ENCODE data around the gene AQP1. TPM values are rescaled to one million over a fixed set of nuclear protein-coding genes. Genes with fewer than 3 reads are reported as not detected.

The AQP1 gene
- total and polyA plus RNA-seq, 2 of the 8 experiments (the other 6 are each of a cell fraction or from before 2014, with no cell fraction given) = 0.18 to 0.19 TPM

DNA sequence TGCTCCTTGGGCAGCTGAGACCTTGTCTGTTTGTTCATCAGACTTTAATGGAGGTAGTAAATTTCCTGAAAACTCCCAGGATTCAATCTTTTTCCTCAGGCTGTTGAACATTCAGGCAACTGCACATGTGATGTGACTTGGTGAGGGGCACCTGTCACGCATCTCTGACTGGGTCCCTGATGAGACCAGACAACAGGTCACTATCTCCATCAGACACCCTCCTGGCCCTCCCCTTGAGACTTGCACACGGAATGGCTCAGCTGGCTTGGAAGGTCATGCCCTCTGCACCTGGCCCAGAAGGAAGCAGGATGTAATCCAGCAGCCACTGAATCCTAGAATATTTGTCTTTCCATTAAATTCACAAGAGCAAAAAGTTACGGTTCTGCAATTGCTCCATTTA lies 15.9 kb downstream of the AQP1 start:
- no peak overlapping the region for H4K5ac ChIP-seq (ENCODE audit: insufficient read length, low read depth, low read length)
- H3K9ac ChIP-seq (replicated peaks in 1 of 4; ENCODE audit: extremely low read depth in 1 of 4, low read depth in 3 of 4, low read length in 3 of 4) = no peak overlapping the region
- no peaks in the 10 kb centered on the region for H4K20me1 ChIP-seq (replicated peaks in 1 of 2; ENCODE audit: control insufficient read depth in 1 of 2, insufficient read depth in 2 of 2, low read length in 2 of 2)
- WGBS, 2 experiments (ENCODE audit: extremely low coverage in 1 of 2, insufficient coverage in 1 of 2, insufficient read length in 1 of 2, insufficient replicate concordance in 2 of 2, low coverage in 1 of 2, low lambda C conversion rate in 2 of 2, missing lambda C conversion rate in 1 of 2) = 82% methylated on average over 3 of the region's 3 CpGs; no CpG with 5 or more reads in 1 of the 2 experiments
- H3K9me3 ChIP-seq (ENCODE audit: insufficient read depth in 2 of 2, low read depth in 1 of 2, low read length in 1 of 2) = no peaks in the 10 kb centered on the region
- POLR2A ChIA-PET (ENCODE audit: partially characterized antibody) = no interaction called here
- H3K4ac ChIP-seq (replicated peaks; ENCODE audit: insufficient read length, low read depth, low read length) = no peak overlapping the region
- no peak overlapping the region for H3K56ac ChIP-seq (replicated peaks; ENCODE audit: insufficient read length, low read depth, low read length)
- H2BK12ac ChIP-seq (ENCODE audit: low read depth, low read length) = no peak overlapping the region
- H2BK120ac ChIP-seq (replicated peaks; ENCODE audit: low read depth, low read length) = no peak overlapping the region
- no peak overlapping the region for H4K91ac ChIP-seq (replicated peaks; ENCODE audit: insufficient read length, low read length)
- H3K79me1 ChIP-seq (ENCODE audit: low read depth, low read length) = no peaks in the 10 kb centered on the region
- H2AFZ ChIP-seq (ENCODE audit: low read length) = no peak overlapping the region
- H3K4me3 ChIP-seq (ENCODE audit: extremely low read depth in 1 of 4, insufficient read depth in 2 of 4, low read depth in 3 of 4, low read length in 4 of 4) = no peak overlapping the region
- DNase-seq (ENCODE audit: low read depth in 1 of 2, low spot score in 2 of 2) = peak in 1 of 2 experiments; percentile 3
- H3K18ac ChIP-seq (ENCODE audit: extremely low read depth, low read length) = no peak overlapping the region
- H3K23me2 ChIP-seq (ENCODE audit: low read depth, low read length) = no peaks in the 10 kb centered on the region; the same call in 1 of the 2 replicates
- H3K4me1 ChIP-seq (replicated peaks in 1 of 4; ENCODE audit: control insufficient read depth in 3 of 4, insufficient read depth in 4 of 4, low read length in 3 of 4) = no peaks in the 10 kb centered on the region
- no peak overlapping the region for H4K8ac ChIP-seq (ENCODE audit: extremely low read depth, insufficient read depth, low read length)
- no peak for FAIRE-seq
- no peak overlapping the region for H3K27ac ChIP-seq (ENCODE audit: low read depth, low read length)
- H3K23ac ChIP-seq (ENCODE audit: insufficient read length) = no peak overlapping the region
- no peaks in the 10 kb centered on the region for H3K79me2 ChIP-seq (ENCODE audit: control insufficient read depth in 1 of 2, insufficient read depth in 2 of 2, low read length in 2 of 2)
- H2BK20ac ChIP-seq (ENCODE audit: low read length) = no peak overlapping the region
- H3K27me3 ChIP-seq (replicated peaks in 1 of 4; ENCODE audit: control insufficient read depth in 3 of 4, extremely low read depth in 1 of 4, insufficient read depth in 3 of 4, low read length in 3 of 4) = peaks cover 0 to 2% (median 0%) of the 10 kb centered on the region in 4 experiments; a peak in 1 of 7 replicates
- H2BK5ac ChIP-seq (ENCODE audit: low read depth, low read length) = no peak overlapping the region
- H3K36me3 ChIP-seq (ENCODE audit: control insufficient read depth in 2 of 4, insufficient read depth in 4 of 4, low read length in 3 of 4) = no peaks in the 10 kb centered on the region
- no peak overlapping the region for H3K14ac ChIP-seq (ENCODE audit: insufficient read length)
- no peak overlapping the region for H3K4me2 ChIP-seq (ENCODE audit: insufficient read depth in 1 of 2, low read depth in 2 of 2, low read length in 2 of 2)
- CTCF ChIA-PET (ENCODE audit: partially characterized antibody) = interaction anchor here (1.8 kb wide), 1 partner anchor 11 kb away, joined by 5 read pairs; no protein-coding TSS in a partner anchor
- H2AK5ac ChIP-seq (ENCODE audit: low read depth, low read length) = no peak overlapping the region
- H2BK15ac ChIP-seq (ENCODE audit: low read length) = no peak overlapping the region
- TF ChIP-seq CHD2 (IDR thresholded peaks at IDR 0.05; ENCODE audit: low read length) = no peak
- no peak for TF ChIP-seq MAFK (IDR thresholded peaks at IDR 0.05; ENCODE audit: low read depth, low read length)
- TF ChIP-seq TEAD4 (IDR thresholded peaks at IDR 0.05; ENCODE audit: low read depth, low read length) = no peak
- no peak for TF ChIP-seq POLR2A (IDR thresholded peaks at IDR 0.05; ENCODE audit: control extremely low read depth in 1 of 2, low read depth in 2 of 2, low read length in 2 of 2)
- TF ChIP-seq BACH1 (IDR thresholded peaks at IDR 0.05; ENCODE audit: low read length) = no peak
- no peak for TF ChIP-seq CEBPB (IDR thresholded peaks at IDR 0.05; ENCODE audit: low read depth, low read length)
- no peak for TF ChIP-seq GABPA (IDR thresholded peaks at IDR 0.05; ENCODE audit: borderline replicate concordance, insufficient read depth, low read length)
- TF ChIP-seq SP4 (IDR thresholded peaks at IDR 0.05; ENCODE audit: low read length) = no peak
- no peak for TF ChIP-seq JUN (IDR thresholded peaks at IDR 0.05; ENCODE audit: low read depth, low read length)
- TF ChIP-seq RNF2 (IDR thresholded peaks at IDR 0.05; ENCODE audit: borderline replicate concordance, low read depth, low read length, missing control alignments, poor library complexity, severe bottlenecking) = no peak
- TF ChIP-seq JUND (IDR thresholded peaks at IDR 0.05; ENCODE audit: low read length) = no peak
- TF ChIP-seq SIN3A (conservative IDR thresholded peaks at IDR 0.05 in 1 of 2, IDR thresholded peaks at IDR 0.05 in 1 of 2; ENCODE audit: low read depth in 1 of 2, low read length in 2 of 2) = no peak
- no peak for TF ChIP-seq EP300 (IDR thresholded peaks at IDR 0.05; ENCODE audit: borderline replicate concordance in 1 of 2, low read depth in 2 of 2, low read length in 2 of 2)
- no peak for TF ChIP-seq SP1 (IDR thresholded peaks at IDR 0.05; ENCODE audit: low read depth, low read length)
- no peak for TF ChIP-seq FOSL1 (IDR thresholded peaks at IDR 0.05; ENCODE audit: insufficient read depth, low read depth, low read length)
